Fibroblast of the aortic adventitia (primary cell): ENCODE measurements around the gene CAP2. TPM values are rescaled to one million over a fixed set of nuclear protein-coding genes. Genes with fewer than 3 reads are reported as not detected.
A peak's percentile ranks its signal among the peaks of the same experiment; 100 is the strongest.
"Not testable (repeated sequence)": the region's sequence is repeated elsewhere in the genome, so short reads cannot be mapped to it uniquely, and the experiment has no call there.

ENCODE experiments used
- DNase-seq: peaks from one replicate; pipeline ENCODE4 v3.0.0-alpha.2; 2010; ENCODE audit warnings: low read depth
- H3K4me3 ChIP-seq: 2 replicates; pipeline ENCODE4 v1.5.1; 2011; ENCODE audit warnings: low read depth, mild to moderate bottlenecking, control low read depth, low read length, moderate library complexity
- total RNA-seq: library from RNA; depleted of rRNA; stranded (reverse); fragments of >200 nt; gene quantifications from 2 replicates; pipeline ENCODE4 v1.2.3, GENCODE V29; 2012; ENCODE audit warnings: low replicate concordance
- TF ChIP-seq, protein P1 (sequence below): IDR thresholded peaks from 2 replicates; pipeline ENCODE4 v1.5.1; 2011; ENCODE audit warnings: mild to moderate bottlenecking, low read length, control low read depth, inconsistent platforms; ENCODE audit not compliant: insufficient read depth

CAP2 gene
- total RNA-seq, 1 donor: 8.7 TPM

DNA sequence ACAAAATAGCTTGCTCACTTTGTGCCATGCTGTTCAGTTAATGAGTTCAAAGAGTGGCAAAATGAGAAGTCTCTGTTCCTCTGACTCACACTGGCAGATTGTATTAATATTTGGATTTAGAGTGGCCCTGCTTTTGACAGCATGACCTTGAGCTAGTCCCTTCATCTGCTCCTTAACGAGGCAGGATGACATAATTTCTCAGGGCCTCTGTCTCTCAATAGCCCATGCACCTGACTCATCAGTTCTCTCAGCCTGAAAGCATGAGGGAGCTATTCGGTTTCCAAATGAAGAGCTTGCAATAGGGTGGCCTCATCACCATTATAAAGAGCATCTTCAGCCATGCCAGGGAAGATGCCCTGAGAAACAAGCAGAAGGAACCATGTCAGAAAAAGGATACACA is 38.2 kb downstream of the CAP2 start:
- DNase-seq: no peak
- TF ChIP-seq, protein P1, sequence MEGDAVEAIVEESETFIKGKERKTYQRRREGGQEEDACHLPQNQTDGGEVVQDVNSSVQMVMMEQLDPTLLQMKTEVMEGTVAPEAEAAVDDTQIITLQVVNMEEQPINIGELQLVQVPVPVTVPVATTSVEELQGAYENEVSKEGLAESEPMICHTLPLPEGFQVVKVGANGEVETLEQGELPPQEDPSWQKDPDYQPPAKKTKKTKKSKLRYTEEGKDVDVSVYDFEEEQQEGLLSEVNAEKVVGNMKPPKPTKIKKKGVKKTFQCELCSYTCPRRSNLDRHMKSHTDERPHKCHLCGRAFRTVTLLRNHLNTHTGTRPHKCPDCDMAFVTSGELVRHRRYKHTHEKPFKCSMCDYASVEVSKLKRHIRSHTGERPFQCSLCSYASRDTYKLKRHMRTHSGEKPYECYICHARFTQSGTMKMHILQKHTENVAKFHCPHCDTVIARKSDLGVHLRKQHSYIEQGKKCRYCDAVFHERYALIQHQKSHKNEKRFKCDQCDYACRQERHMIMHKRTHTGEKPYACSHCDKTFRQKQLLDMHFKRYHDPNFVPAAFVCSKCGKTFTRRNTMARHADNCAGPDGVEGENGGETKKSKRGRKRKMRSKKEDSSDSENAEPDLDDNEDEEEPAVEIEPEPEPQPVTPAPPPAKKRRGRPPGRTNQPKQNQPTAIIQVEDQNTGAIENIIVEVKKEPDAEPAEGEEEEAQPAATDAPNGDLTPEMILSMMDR: no peak
- no peak overlapping the region for H3K4me3 ChIP-seq

DNA sequence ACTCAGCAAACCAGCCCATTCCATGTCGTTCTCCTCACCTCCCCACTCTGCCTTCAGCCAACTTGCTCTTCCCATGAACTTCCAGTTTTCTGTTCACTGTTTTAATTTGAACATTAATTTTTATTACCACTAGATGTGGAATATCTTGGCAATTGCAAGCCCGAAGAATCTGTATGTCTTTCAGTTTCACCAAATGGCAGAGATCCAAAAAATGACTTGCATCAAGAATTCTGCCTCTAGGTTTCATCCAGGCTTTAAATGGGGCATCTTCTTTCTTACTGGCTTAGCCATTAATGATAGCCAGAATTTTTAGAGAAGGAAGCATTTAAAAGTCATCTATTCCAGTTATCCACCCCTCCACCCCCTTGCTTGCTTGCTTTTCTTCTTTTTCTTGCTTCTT is 39.0 kb downstream of the CAP2 start:
- DNase-seq: no peak
- TF ChIP-seq, protein P1: no peak
- H3K4me3 ChIP-seq: no peak overlapping the region

DNA sequence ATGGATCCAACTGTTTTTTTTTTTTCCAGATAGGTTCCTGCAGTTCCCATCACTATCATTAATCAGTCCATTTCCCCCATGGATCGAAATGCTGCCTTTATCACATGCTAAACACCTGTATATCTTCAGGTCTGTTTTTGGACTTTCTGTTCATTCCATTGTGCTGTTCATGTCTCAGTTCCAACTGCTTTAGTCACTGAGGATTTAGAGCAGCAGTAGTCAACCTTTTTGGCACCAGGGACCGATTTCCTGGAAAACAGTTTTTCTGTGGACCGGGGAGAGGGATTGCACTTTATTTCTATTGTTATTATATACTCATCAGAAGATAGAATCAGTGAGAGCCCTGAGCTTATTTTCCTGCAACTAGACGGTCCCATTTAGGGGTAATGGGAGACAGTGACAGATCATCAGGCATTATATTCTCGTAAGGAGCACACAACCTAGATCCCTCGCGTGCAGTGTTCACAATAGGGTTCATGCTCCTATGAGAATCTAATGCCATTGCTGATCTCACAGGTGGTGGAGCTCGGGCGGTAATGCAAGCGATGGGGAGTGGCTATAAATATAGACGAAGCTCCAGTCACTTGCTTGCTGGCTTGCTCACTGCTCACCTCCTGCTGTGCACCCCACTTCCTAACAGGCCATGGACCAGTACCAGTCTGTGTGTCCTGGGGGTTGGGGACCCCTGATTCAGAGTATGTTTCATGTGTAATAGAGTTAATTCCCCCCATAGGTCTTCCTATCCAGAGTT is 46.0 kb downstream of the CAP2 start:
- no peak overlapping the region for H3K4me3 ChIP-seq
- DNase-seq: peak; percentile 35

DNA sequence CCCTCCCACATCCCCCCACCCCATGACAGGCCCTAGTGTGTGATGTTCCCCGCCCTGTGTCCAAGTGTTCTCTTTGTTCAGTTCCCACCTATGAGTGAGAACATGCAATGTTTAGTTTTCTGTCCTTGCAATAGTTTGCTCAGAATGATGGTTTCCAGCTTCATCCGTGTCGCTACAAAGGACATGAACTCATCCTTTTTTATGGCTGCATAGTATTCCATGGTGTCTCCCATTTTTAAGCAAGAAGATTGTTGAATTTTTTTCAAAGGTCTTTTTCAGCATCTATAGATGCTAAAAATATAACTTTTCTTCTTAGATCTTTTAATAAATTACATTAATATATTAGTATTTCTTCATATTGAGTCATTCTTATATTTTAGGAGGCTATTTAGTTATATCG is 47.4 kb downstream of the CAP2 start:
- H3K4me3 ChIP-seq, DNase-seq: not testable (repeated sequence)

More for the DNA sequence above, 46.0 kb downstream of the CAP2 start:
- TF ChIP-seq, protein P1: no peak

DNA sequence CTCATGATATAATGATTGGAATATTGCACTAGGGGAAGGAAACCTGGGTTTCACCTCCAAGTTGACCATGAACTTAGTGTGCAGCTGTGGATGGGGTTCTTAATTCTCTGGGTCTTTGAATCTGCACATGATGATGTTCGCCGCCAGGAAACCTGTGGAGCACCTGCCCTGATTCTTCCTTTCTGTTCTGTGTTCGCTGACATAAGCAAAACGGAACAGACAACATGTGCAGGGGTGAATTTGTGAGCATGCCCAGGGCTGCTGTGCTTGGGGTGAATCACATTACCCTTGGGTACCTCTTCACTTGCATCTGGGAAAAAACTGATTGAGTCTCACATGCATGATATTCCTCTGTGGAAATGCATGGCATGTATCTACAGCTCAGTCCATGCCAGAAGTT is 48.8 kb downstream of the CAP2 start:
- TF ChIP-seq, protein P1: no peak
- H3K4me3 ChIP-seq: no peak overlapping the region
- no peak for DNase-seq

DNA sequence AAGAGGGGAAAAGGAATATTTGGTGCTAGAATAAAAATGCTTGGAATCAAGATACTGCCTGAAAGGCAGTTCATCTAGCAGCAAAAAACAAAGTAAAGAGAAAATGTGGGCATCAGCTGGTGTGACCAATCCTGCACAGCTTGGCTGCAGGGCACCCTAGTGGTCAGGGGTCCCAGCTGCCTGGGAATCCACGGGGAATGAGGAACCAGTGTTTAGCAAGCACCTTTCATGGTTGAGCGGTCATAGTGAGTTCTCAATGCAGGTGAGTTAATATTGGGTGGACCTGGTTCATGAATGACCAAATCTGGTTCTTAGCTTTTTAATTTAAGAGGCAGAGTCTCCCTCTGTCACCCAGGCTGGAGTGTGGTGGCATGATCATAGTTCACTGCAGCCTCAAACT is 53.3 kb downstream of the CAP2 start:
- no peak for DNase-seq
- TF ChIP-seq, protein P1: no peak
- no peak overlapping the region for H3K4me3 ChIP-seq

DNA sequence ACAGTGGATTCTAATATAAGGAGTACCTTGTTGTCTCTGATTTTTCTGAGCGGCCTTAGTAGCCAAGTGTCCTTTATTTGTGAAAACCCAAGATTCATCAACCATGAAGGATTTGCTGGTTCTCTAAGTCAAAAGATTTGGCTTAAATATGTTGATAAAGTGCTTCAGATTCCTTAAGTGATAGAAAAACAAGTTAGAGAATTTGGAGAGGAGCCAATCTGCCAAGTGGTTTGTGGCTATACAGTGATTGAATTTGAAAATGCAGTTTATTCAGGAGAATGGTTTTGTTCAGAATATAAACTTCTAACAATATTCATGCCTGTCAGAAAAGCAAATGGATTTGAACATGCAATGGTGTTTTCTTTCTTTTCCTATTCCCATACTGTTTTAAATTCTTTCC is 54.8 kb downstream of the CAP2 start:
- no peak overlapping the region for H3K4me3 ChIP-seq
- TF ChIP-seq, protein P1: no peak
- peak; percentile 19 for DNase-seq
